SU-DHL-6 (cell line): Measurements from ENCODE around the gene MOCS1.

ENCODE experiments used
- CTCF ChIP-seq: fragments of 200-600 bp; sonication (generic); IDR thresholded peaks from one replicate; pipeline ENCODE4 v1.5.1; 2017; ENCODE audit warnings: antibody characterized with exemption, mild to moderate bottlenecking, low read length, moderate library complexity; ENCODE audit not compliant: insufficient read depth, poor library complexity, severe bottlenecking
- EZH2phosphoT487 ChIP-seq: fragments of 200-600 bp; sonication (generic), shearing (Covaris generic); conservative IDR thresholded peaks from 2 replicates; pipeline ENCODE4 v1.6.1; 2018; ENCODE audit warnings: mild to moderate bottlenecking, antibody characterized with exemption, low read length, moderate library complexity, mixed read lengths

- TF ChIP-seq CTCF (no peak), EZH2phosphoT487 (no peak)
Observed at GRCh38 chr6:39880594-39880993, 53.7 kb downstream of the MOCS1 start.
